HepG2 (cell line): Measurements from ENCODE around the gene CAMK2D. TPM values are rescaled to one million over a fixed set of nuclear protein-coding genes. Genes with fewer than 3 reads are reported as not detected.

Experiments used
- CEBPG ChIP-seq: IDR thresholded peaks from 2 replicates; pipeline ENCODE4 v1.6.1; 2016
- DMAP1 ChIP-seq: IDR thresholded peaks from 2 replicates; pipeline ENCODE4 v1.6.1; 2016
- ESRRA ChIP-seq: sonication (generic); formaldehyde crosslinking; IDR thresholded peaks from 2 replicates; pipeline ENCODE4 v1.5.1; 2020; ENCODE audit warnings: mild to moderate bottlenecking, low read depth, missing genetic modification reagents
- FOXA1 ChIP-seq, 2 experiments: fragments of 450-650 bp in 1 of 2; sonication (generic) in 1 of 2; formaldehyde crosslinking in 1 of 2; IDR thresholded peaks; 2 replicates each; pipeline versions ENCODE4 v1.4.0 to v1.6.1; 2016 to 2020; ENCODE audit warnings: missing genetic modification reagents in 1 of 2
- FOXA3 ChIP-seq: IDR thresholded peaks from 2 replicates; pipeline ENCODE4 v1.6.1; 2016; ENCODE audit warnings: missing genetic modification reagents, missing compliant biosample characterization
- FOXO1 ChIP-seq: sonication (generic); formaldehyde crosslinking; IDR thresholded peaks from 2 replicates; pipeline ENCODE4 v1.4.0; 2020; ENCODE audit warnings: missing genetic modification reagents
- HNF4G ChIP-seq, 2 experiments: sonication (generic) in 1 of 2; formaldehyde crosslinking in 1 of 2; IDR thresholded peaks; 2 replicates each; pipeline versions ENCODE4 v1.4.0 to v1.6.1; 2011 to 2020; ENCODE audit warnings: borderline replicate concordance in 2 of 2, low read depth in 2 of 2, mild to moderate bottlenecking in 2 of 2, low read length in 1 of 2, missing genetic modification reagents in 1 of 2, moderate library complexity in 1 of 2
- HNRNPLL ChIP-seq: fragments of 200-400 bp; formaldehyde crosslinking; IDR thresholded peaks from 2 replicates; pipeline ENCODE4 v1.6.1; 2017; ENCODE audit warnings: mild to moderate bottlenecking, low read depth, low read length; ENCODE audit not compliant: poor library complexity, severe bottlenecking
- LCORL ChIP-seq, 2 experiments: fragments of 450-650 bp in 1 of 2; sonication (generic) in 1 of 2; formaldehyde crosslinking in 1 of 2; IDR thresholded peaks; 2 replicates each; pipeline versions ENCODE4 v1.5.0 to v1.6.1; 2017 to 2020; ENCODE audit warnings: antibody characterized with exemption in 1 of 2, missing genetic modification reagents in 1 of 2
- ONECUT2 ChIP-seq: sonication (generic); formaldehyde crosslinking; IDR thresholded peaks from 2 replicates; pipeline ENCODE4 v1.4.0; 2020; ENCODE audit warnings: missing genetic modification reagents
- RAD21 ChIP-seq: fragments of 450-650 bp; formaldehyde crosslinking; IDR thresholded peaks from 2 replicates; pipeline ENCODE4 v1.5.0; 2020; ENCODE audit warnings: mild to moderate bottlenecking
- RBM39 ChIP-seq: fragments of 200-400 bp; formaldehyde crosslinking; IDR thresholded peaks from one replicate; pipeline ENCODE4 v1.6.1; 2018; ENCODE audit warnings: antibody characterized with exemption, mild to moderate bottlenecking, low read depth, low read length; ENCODE audit not compliant: poor library complexity, severe bottlenecking
- SALL1 ChIP-seq: sonication (generic); formaldehyde crosslinking; IDR thresholded peaks from 2 replicates; pipeline ENCODE4 v1.8.0; 2022; ENCODE audit warnings: mild to moderate bottlenecking, missing genetic modification reagents
- SMAD3 ChIP-seq: sonication (generic); formaldehyde crosslinking; IDR thresholded peaks from 2 replicates; pipeline ENCODE4 v1.4.0; 2020; ENCODE audit warnings: missing genetic modification reagents
- SP140L ChIP-seq: sonication (generic); formaldehyde crosslinking; IDR thresholded peaks from 2 replicates; pipeline ENCODE4 v1.4.0; 2020; ENCODE audit warnings: missing genetic modification reagents, borderline replicate concordance
- STAG1 ChIP-seq: sonication (generic); formaldehyde crosslinking; IDR thresholded peaks from 2 replicates; pipeline ENCODE4 v1.4.0; 2020; ENCODE audit warnings: missing genetic modification reagents
- TBX3 ChIP-seq: fragments of 450-650 bp; IDR thresholded peaks from 2 replicates; pipeline ENCODE4 v1.6.1; 2017; ENCODE audit warnings: antibody characterized with exemption, mild to moderate bottlenecking, inconsistent platforms, borderline replicate concordance
- TEAD3 ChIP-seq: optimal IDR thresholded peaks from 2 replicates; pipeline ENCODE3; 2016; ENCODE audit warnings: borderline replicate concordance
- ZBTB25 ChIP-seq: IDR thresholded peaks from 2 replicates; pipeline ENCODE4 v1.6.1; 2018; ENCODE audit warnings: missing genetic modification reagents
- ZNF142 ChIP-seq: sonication (generic); formaldehyde crosslinking; IDR thresholded peaks from 2 replicates; pipeline ENCODE4 v1.4.0; 2020; ENCODE audit warnings: missing genetic modification reagents
- polyA plus RNA-seq, 8 experiments: library from polyadenylated mRNA; depleted of rRNA in 3 of 8; stranded (reverse) in 7 of 8; unstranded in 1 of 8; fragments of >200 nt; fragmentation: Illumina TruSeq in 4 of 8; extraction: Trizol in 4 of 8; gene quantifications; 2 replicates each; pipeline versions ENCODE4 v1.2.1 to v1.2.3, GENCODE V29; 2011 to 2016; ENCODE audit warnings: low read depth in 4 of 8, missing spikeins in 1 of 8, mixed read lengths in 1 of 8; ENCODE audit not compliant: insufficient read depth in 1 of 8
- total RNA-seq, 5 experiments: library from RNA; depleted of rRNA; stranded (reverse); fragments of >200 nt; fragmentation: Illumina TruSeq; extraction: Trizol; gene quantifications; 2 replicates each; pipeline ENCODE4 v1.2.3, GENCODE V29; 2016; ENCODE audit warnings: low read depth in 1 of 5
- TF ChIP-seq, protein P1 (sequence below): sonication (generic); IDR thresholded peaks from 2 replicates; pipeline ENCODE4 v1.6.1; 2016; ENCODE audit warnings: low read depth, borderline replicate concordance
- TF ChIP-seq, protein P2 (sequence below): IDR thresholded peaks from 2 replicates; pipeline ENCODE4 v1.6.1; 2016; ENCODE audit warnings: missing genetic modification reagents, missing compliant biosample characterization
- TF ChIP-seq, protein P3 (sequence below): IDR thresholded peaks from 2 replicates; pipeline ENCODE4 v1.6.1; 2012; ENCODE audit warnings: inconsistent platforms

Gene CAMK2D
- total and polyA plus RNA-seq, 2 of the 13 experiments (the other 11 are each of a cell fraction or from before 2014, with no cell fraction given) = 18.0 to 65.4 TPM

GRCh38 chr4:113404167-113404571 lies 357.4 kb downstream of the CAMK2D start (continued):
- TF ChIP-seq, protein P1, sequence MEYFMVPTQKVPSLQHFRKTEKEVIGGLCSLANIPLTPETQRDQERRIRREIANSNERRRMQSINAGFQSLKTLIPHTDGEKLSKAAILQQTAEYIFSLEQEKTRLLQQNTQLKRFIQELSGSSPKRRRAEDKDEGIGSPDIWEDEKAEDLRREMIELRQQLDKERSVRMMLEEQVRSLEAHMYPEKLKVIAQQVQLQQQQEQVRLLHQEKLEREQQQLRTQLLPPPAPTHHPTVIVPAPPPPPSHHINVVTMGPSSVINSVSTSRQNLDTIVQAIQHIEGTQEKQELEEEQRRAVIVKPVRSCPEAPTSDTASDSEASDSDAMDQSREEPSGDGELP = peak; percentile 27; the same call in 1 of the 2 replicates
- peak; percentile 66 for TF ChIP-seq ZBTB25 (CRISPR knock-in tag)
- TF ChIP-seq RBM39 = no peak
- 0 out of 2 replicates have a peak, but pooled peaks have one; percentile 63 for TF ChIP-seq SP140L (CRISPR knock-in tag)
- peak; percentile 15; the same call in 1 of the 2 replicates for TF ChIP-seq ONECUT2 (CRISPR knock-in tag)
- peak; percentile 69; the same call in 1 of the 2 replicates for TF ChIP-seq DMAP1 (CRISPR knock-in tag)
- peak; percentile 84 for TF ChIP-seq ESRRA (CRISPR knock-in tag)
- TF ChIP-seq ZNF142 = peak; percentile 74; the same call in 1 of the 2 replicates
- TF ChIP-seq TEAD3 (CRISPR knock-in tag) = peak; percentile 96
- TF ChIP-seq HNF4G (IDR thresholded peaks at IDR 0.05; ENCODE audit: borderline replicate concordance, low read depth, low read length) = peak; percentile 99
- TF ChIP-seq HNF4G (CRISPR knock-in tag; IDR thresholded peaks at IDR 0.05; ENCODE audit: borderline replicate concordance, low read depth) = peak; percentile 91
- TF ChIP-seq, protein P2, sequence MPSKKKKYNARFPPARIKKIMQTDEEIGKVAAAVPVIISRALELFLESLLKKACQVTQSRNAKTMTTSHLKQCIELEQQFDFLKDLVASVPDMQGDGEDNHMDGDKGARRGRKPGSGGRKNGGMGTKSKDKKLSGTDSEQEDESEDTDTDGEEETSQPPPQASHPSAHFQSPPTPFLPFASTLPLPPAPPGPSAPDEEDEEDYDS (CRISPR knock-in tag) = peak; percentile 37; the same call in 1 of the 2 replicates
- peak; percentile 96 for TF ChIP-seq SALL1 (CRISPR knock-in tag)
- no peak for TF ChIP-seq HNRNPLL
- TF ChIP-seq FOXA3 (CRISPR knock-in tag) = peak; percentile 99
- TF ChIP-seq LCORL (IDR thresholded peaks at IDR 0.05) = 0 out of 2 replicates have a peak, but pooled peaks have one; percentile 40
- peak; percentile 70 for TF ChIP-seq LCORL (CRISPR knock-in tag; IDR thresholded peaks at IDR 0.05)
- TF ChIP-seq TBX3 = 0 out of 2 replicates have a peak, but pooled peaks have one; percentile 62
- peak; percentile 84 for TF ChIP-seq FOXA1 (IDR thresholded peaks at IDR 0.05)
- peak; percentile 97 for TF ChIP-seq FOXA1 (CRISPR knock-in tag; IDR thresholded peaks at IDR 0.05)
- peak; percentile 27 for TF ChIP-seq STAG1 (CRISPR knock-in tag)
- peak; percentile 99 for TF ChIP-seq FOXO1 (CRISPR knock-in tag)
- TF ChIP-seq, protein P3, sequence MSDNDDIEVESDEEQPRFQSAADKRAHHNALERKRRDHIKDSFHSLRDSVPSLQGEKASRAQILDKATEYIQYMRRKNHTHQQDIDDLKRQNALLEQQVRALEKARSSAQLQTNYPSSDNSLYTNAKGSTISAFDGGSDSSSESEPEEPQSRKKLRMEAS = peak; percentile 52; the same call in 1 of the 2 replicates
- TF ChIP-seq CEBPG (CRISPR knock-in tag) = peak; percentile 95
- peak; percentile 84 for TF ChIP-seq SMAD3
- TF ChIP-seq RAD21 (CRISPR knock-in tag) = no peak
